ENCODE data around the gene CX3CL1.

GRCh38 chr16:57391300-57391699, 19.0 kb downstream of the CX3CL1 start:
- TF ChIP-seq CTCF (IDR thresholded peaks at IDR 0.05) (no peak), POLR2A (IDR thresholded peaks at IDR 0.05) (no peak), EP300 (IDR thresholded peaks at IDR 0.05) (no peak)

Data from tibial nerve (tissue), 4 donors.